SK-N-SH (cell line): Measurements from ENCODE around the gene ZNF189.

Source experiments
- EZH2phosphoT487 ChIP-seq: fragments of 200-600 bp; sonication (generic); IDR thresholded peaks from 2 replicates; pipeline ENCODE4 v1.6.1; 2017; ENCODE audit warnings: low read depth, mixed run types, mild to moderate bottlenecking, antibody characterized with exemption, moderate library complexity, borderline replicate concordance
- FOXJ3 ChIP-seq: sonication (generic); formaldehyde crosslinking; IDR thresholded peaks from 2 replicates; pipeline ENCODE4 v1.5.1; 2020; ENCODE audit warnings: mild to moderate bottlenecking, missing genetic modification reagents
- FOXM1 ChIP-seq: IDR thresholded peaks from 2 replicates; pipeline ENCODE4 v1.4.0; 2012; ENCODE audit warnings: low read depth, mild to moderate bottlenecking
- JUND ChIP-seq: IDR thresholded peaks from 2 replicates; pipeline ENCODE4 v1.4.0; 2012
- NFIC ChIP-seq: IDR thresholded peaks from 2 replicates; pipeline ENCODE4 v1.4.0; 2012; ENCODE audit warnings: borderline replicate concordance
- PBX3 ChIP-seq: IDR thresholded peaks from 2 replicates; pipeline ENCODE4; 2012
- SIN3A ChIP-seq: IDR thresholded peaks from 2 replicates; pipeline ENCODE4 v1.6.1; 2012; ENCODE audit warnings: low read depth, mild to moderate bottlenecking, low read length, moderate library complexity, borderline replicate concordance
- SMC3 ChIP-seq: IDR thresholded peaks from 2 replicates; pipeline ENCODE4 v1.6.1; 2012; ENCODE audit warnings: low read depth, low read length, improper control_type of control experiment
- TAF1 ChIP-seq: IDR thresholded peaks from 2 replicates; pipeline ENCODE4 v1.6.1; 2012; ENCODE audit warnings: low read depth, mild to moderate bottlenecking, low read length, moderate library complexity, borderline replicate concordance
- ZBTB33 ChIP-seq: IDR thresholded peaks from 2 replicates; pipeline ENCODE4 v1.4.0; 2012; ENCODE audit warnings: low read depth, borderline replicate concordance
- TF ChIP-seq, protein P1 (sequence below): fragments of 200-600 bp; sonication (generic); IDR thresholded peaks from 2 replicates; pipeline ENCODE4 v1.6.1; 2017; ENCODE audit warnings: antibody characterized with exemption, mild to moderate bottlenecking, moderate library complexity
- TF ChIP-seq, protein P2 (sequence below): IDR thresholded peaks from 2 replicates; pipeline ENCODE4 v1.4.0; 2012; ENCODE audit warnings: low read depth, borderline replicate concordance

GRCh38 chr9:101369884-101370531 lies 28.6 kb upstream of the ZNF189 start:
- TF ChIP-seq, protein P1, sequence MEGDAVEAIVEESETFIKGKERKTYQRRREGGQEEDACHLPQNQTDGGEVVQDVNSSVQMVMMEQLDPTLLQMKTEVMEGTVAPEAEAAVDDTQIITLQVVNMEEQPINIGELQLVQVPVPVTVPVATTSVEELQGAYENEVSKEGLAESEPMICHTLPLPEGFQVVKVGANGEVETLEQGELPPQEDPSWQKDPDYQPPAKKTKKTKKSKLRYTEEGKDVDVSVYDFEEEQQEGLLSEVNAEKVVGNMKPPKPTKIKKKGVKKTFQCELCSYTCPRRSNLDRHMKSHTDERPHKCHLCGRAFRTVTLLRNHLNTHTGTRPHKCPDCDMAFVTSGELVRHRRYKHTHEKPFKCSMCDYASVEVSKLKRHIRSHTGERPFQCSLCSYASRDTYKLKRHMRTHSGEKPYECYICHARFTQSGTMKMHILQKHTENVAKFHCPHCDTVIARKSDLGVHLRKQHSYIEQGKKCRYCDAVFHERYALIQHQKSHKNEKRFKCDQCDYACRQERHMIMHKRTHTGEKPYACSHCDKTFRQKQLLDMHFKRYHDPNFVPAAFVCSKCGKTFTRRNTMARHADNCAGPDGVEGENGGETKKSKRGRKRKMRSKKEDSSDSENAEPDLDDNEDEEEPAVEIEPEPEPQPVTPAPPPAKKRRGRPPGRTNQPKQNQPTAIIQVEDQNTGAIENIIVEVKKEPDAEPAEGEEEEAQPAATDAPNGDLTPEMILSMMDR: no peak
- TF ChIP-seq SIN3A: no peak
- no peak for TF ChIP-seq JUND
- TF ChIP-seq ZBTB33: no peak
- TF ChIP-seq, protein P2, sequence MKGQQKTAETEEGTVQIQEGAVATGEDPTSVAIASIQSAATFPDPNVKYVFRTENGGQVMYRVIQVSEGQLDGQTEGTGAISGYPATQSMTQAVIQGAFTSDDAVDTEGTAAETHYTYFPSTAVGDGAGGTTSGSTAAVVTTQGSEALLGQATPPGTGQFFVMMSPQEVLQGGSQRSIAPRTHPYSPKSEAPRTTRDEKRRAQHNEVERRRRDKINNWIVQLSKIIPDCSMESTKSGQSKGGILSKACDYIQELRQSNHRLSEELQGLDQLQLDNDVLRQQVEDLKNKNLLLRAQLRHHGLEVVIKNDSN: no peak
- no peak for TF ChIP-seq FOXJ3 (CRISPR knock-in tag)
- no peak for TF ChIP-seq NFIC
- TF ChIP-seq EZH2phosphoT487: no peak
- no peak for TF ChIP-seq TAF1
- no peak for TF ChIP-seq FOXM1
- no peak for TF ChIP-seq SMC3
- TF ChIP-seq PBX3: no peak
